Endothelial cell of umbilical vein (primary cell): ENCODE measurements around the gene MLANA. TPM values are rescaled to one million over a fixed set of nuclear protein-coding genes. Genes with fewer than 3 reads are reported as not detected.

Source experiments
- BruUV-seq: library from RNA; stranded (reverse); fragments of 400-500 nt; replicated peaks from 2 replicates; lab custom pipeline; 2021; lab: Mats Ljungman, UMichigan
- CTCF ChIA-PET: fragments of 300-600, 350-600 bp; sonication (Branson Sonifier 250); formaldehyde crosslinking; loops from one replicate; lab custom pipeline; 2021; ENCODE audit warnings: antibody characterized with exemption, inconsistent platforms; lab: Charles Lee
- POLR2A ChIA-PET: fragments of 300-600, 350-600 bp; sonication (Branson Sonifier 250); formaldehyde crosslinking; loops from one replicate; lab custom pipeline; 2021; ENCODE audit warnings: antibody characterized with exemption, inconsistent platforms; lab: Charles Lee
- DNase-seq: peaks from one replicate; pipeline ENCODE4 v3.0.0-alpha.2; 2011; ENCODE audit warnings: low read depth, low spot score
- FAIRE-seq: peaks from 2 replicates; lab custom pipeline; 2011; peaks lifted over from hg19 to GRCh38; lab: Jason Lieb, UNC
- H2AFZ ChIP-seq: 2 replicates; pipeline ENCODE4 v1.6.0; 2012; ENCODE audit warnings: low read depth, low read length, control low read depth, inconsistent platforms
- H3K27ac ChIP-seq: 2 replicates; pipeline ENCODE4 v1.5.1; 2011; ENCODE audit warnings: low read depth, mild to moderate bottlenecking, control low read depth, low read length, moderate library complexity; ENCODE audit not compliant: insufficient read depth
- H3K27me3 ChIP-seq, 2 experiments: 2 replicates each; pipeline versions ENCODE4 v1.6.0 to v1.6.1; 2011; ENCODE audit warnings: low read length in 2 of 2, mixed read lengths in 1 of 2; ENCODE audit not compliant: control insufficient read depth in 2 of 2, insufficient read depth in 2 of 2
- H3K36me3 ChIP-seq, 2 experiments: 2 replicates in 1 of 2; 3 replicates in 1 of 2; pipeline ENCODE4 v1.5.1; 2011; ENCODE audit warnings: low read length in 2 of 2, mild to moderate bottlenecking in 1 of 2, moderate library complexity in 1 of 2; ENCODE audit not compliant: control insufficient read depth in 2 of 2, insufficient read depth in 2 of 2; ENCODE audit errors: extremely low read depth in 1 of 2
- H3K4me1 ChIP-seq: 3 replicates; pipeline ENCODE4 v1.5.1; 2011; ENCODE audit warnings: mild to moderate bottlenecking, low read length; ENCODE audit not compliant: control insufficient read depth, insufficient read depth; ENCODE audit errors: extremely low read depth
- H3K4me2 ChIP-seq: 2 replicates; pipeline ENCODE4 v1.6.1; 2011; ENCODE audit warnings: low read length, control low read depth, mixed read lengths; ENCODE audit not compliant: insufficient read depth
- H3K4me3 ChIP-seq, 3 experiments: fragments of 200-600 bp in 1 of 3; sonication (generic), shearing (Covaris generic) in 1 of 3; replicated peaks in 1 of 3; 2 replicates each; pipeline ENCODE4 v1.5.1; 2011 to 2016; ENCODE audit warnings: control low read depth in 3 of 3, low read length in 3 of 3, mild to moderate bottlenecking in 2 of 3, inconsistent platforms in 1 of 3, low read depth in 1 of 3, moderate library complexity in 1 of 3; ENCODE audit not compliant: insufficient read depth in 1 of 3
- H3K79me2 ChIP-seq: 2 replicates; pipeline ENCODE4 v1.6.0; 2012; ENCODE audit warnings: low read length, inconsistent platforms; ENCODE audit not compliant: control insufficient read depth, insufficient read depth
- H3K9ac ChIP-seq: replicated peaks from 2 replicates; pipeline ENCODE3; 2011; ENCODE audit warnings: low read length, control low read depth; ENCODE audit not compliant: insufficient read depth; ENCODE audit errors: extremely low read depth
- H3K9me1 ChIP-seq: replicated peaks from 3 replicates; pipeline ENCODE4 v1.6.0; 2011; ENCODE audit warnings: mild to moderate bottlenecking, low read length; ENCODE audit not compliant: control insufficient read depth, insufficient read depth; ENCODE audit errors: extremely low read depth
- H3K9me3 ChIP-seq: replicated peaks from 2 replicates; pipeline ENCODE4 v1.5.1; 2012; ENCODE audit warnings: low read length, inconsistent platforms; ENCODE audit not compliant: control insufficient read depth, insufficient read depth
- H4K20me1 ChIP-seq: replicated peaks from 2 replicates; pipeline ENCODE3; 2011; ENCODE audit warnings: mild to moderate bottlenecking, low read length; ENCODE audit not compliant: control insufficient read depth, insufficient read depth; ENCODE audit errors: extremely low read depth
- CTCF ChIP-seq, 2 donors: IDR thresholded peaks; 1 replicate in 1 of 2; 2 replicates in 1 of 2; pipeline ENCODE4 v1.5.1; 2011; ENCODE audit warnings: low read length in 2 of 2, mild to moderate bottlenecking in 2 of 2, moderate library complexity in 2 of 2, control low read depth in 1 of 2, inconsistent platforms in 1 of 2, low read depth in 1 of 2; ENCODE audit not compliant: insufficient read depth in 1 of 2; ENCODE audit errors: extremely low read depth in 1 of 2
- EZH2 ChIP-seq: IDR thresholded peaks from 2 replicates; pipeline ENCODE4 v1.6.1; 2012; ENCODE audit warnings: borderline replicate concordance, low read depth, mild to moderate bottlenecking, moderate library complexity, low read length, inconsistent platforms; ENCODE audit not compliant: severe bottlenecking
- FOS ChIP-seq: IDR thresholded peaks from 2 replicates; pipeline ENCODE4 v1.6.1; 2011; ENCODE audit warnings: mild to moderate bottlenecking, low read length, moderate library complexity, borderline replicate concordance; ENCODE audit not compliant: insufficient read depth
- GATA2 ChIP-seq: IDR thresholded peaks from 2 replicates; pipeline ENCODE4 v1.7.0; 2011; ENCODE audit warnings: low read depth, mild to moderate bottlenecking, moderate library complexity, mixed read lengths, low read length; ENCODE audit not compliant: insufficient read length, insufficient read depth
- JUN ChIP-seq: IDR thresholded peaks from 2 replicates; pipeline ENCODE4 v1.6.1; 2011; ENCODE audit warnings: borderline replicate concordance, low read depth; ENCODE audit not compliant: insufficient read length, insufficient read depth
- MYC ChIP-seq: IDR thresholded peaks from one replicate; pipeline ENCODE4 v1.6.1; 2011; ENCODE audit warnings: mild to moderate bottlenecking, low read depth, low read length
- POLR2A ChIP-seq: IDR thresholded peaks from 2 replicates; pipeline ENCODE4 v1.6.1; 2012; ENCODE audit warnings: low read depth, mild to moderate bottlenecking, control low read depth, low read length
- POLR2AphosphoS5 ChIP-seq: IDR thresholded peaks from 2 replicates; pipeline ENCODE4 v1.6.1; 2012; ENCODE audit warnings: low read depth, mild to moderate bottlenecking, control low read depth, low read length, moderate library complexity; ENCODE audit not compliant: insufficient read depth
- dilution Hi-C: fragments of 300-500 bp; cut with MboI; formaldehyde crosslinking; loops from one replicate; pipeline ENCODE4 v1.15.0; 2019; ENCODE audit warnings: low sequenced_read_pairs; ENCODE audit not compliant: extremely low pct_ligation_motif_present
- intact Hi-C: fragments of 100-400 bp; cut with micrococcal nuclease; formaldehyde crosslinking; loops from one replicate; pipeline ENCODE4 v1.10.0; 2022
- polyA plus RNA-seq, 4 experiments: library from polyadenylated mRNA; depleted of rRNA in 3 of 4; stranded (reverse) in 3 of 4; unstranded in 1 of 4; fragments of >200 nt; gene quantifications; 2 replicates each; pipeline versions ENCODE4 v1.2.1 to v1.2.3, GENCODE V29; 2011 to 2012; ENCODE audit warnings: missing spikeins in 1 of 4
- total RNA-seq: library from RNA; stranded (reverse); gene quantifications from 2 replicates; pipeline ENCODE4 v1.2.3, GENCODE V29; 2021
- TF ChIP-seq, protein P1 (sequence below): IDR thresholded peaks from 2 replicates; pipeline ENCODE4 v1.6.1; 2011; ENCODE audit not compliant: insufficient read depth, insufficient read length

MLANA gene
- total and polyA plus RNA-seq, 2 donors (not counting 3 experiments of a cell fraction or from before 2014, with no cell fraction given), result not detected

- ChIA-PET CTCF (interaction anchor here (1.6 kb wide), 1 partner anchor 18 kb away, joined by 5 read pairs; no protein-coding TSS in a partner anchor), POLR2A (no interaction called here)
- no peaks in the 10 kb centered on the region for H3K9me1 ChIP-seq
- dilution Hi-C loops (no loop called here), intact Hi-C loops (no loop called here)
- no peak overlapping the region for H3K9ac ChIP-seq
- no peak overlapping the region for H2AFZ ChIP-seq
- FAIRE-seq, result no peak
- H3K27me3 ChIP-seq, result no peaks in the 10 kb centered on the region
- H3K9me3 ChIP-seq, result no peaks in the 10 kb centered on the region
- no peak for TF ChIP-seq POLR2AphosphoS5
- TF ChIP-seq, protein P1, sequence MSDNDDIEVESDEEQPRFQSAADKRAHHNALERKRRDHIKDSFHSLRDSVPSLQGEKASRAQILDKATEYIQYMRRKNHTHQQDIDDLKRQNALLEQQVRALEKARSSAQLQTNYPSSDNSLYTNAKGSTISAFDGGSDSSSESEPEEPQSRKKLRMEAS, result no peak
- no peak for TF ChIP-seq MYC
- no peak for TF ChIP-seq FOS
- TF ChIP-seq JUN, result no peak
- no peak for TF ChIP-seq GATA2
- no peak for TF ChIP-seq CTCF (IDR thresholded peaks at IDR 0.05; ENCODE audit: extremely low read depth in 1 of 2, insufficient read depth in 1 of 2, low read depth in 1 of 2, low read length in 2 of 2)
- TF ChIP-seq POLR2A, result no peak
- TF ChIP-seq EZH2, result no peak
- DNase-seq, result no peak
- no peaks in the 10 kb centered on the region for H4K20me1 ChIP-seq
- H3K4me2 ChIP-seq, result no peak overlapping the region
- no peaks in the 10 kb centered on the region for H3K36me3 ChIP-seq
- H3K4me1 ChIP-seq, result no peaks in the 10 kb centered on the region
- no peaks in the 10 kb centered on the region for H3K79me2 ChIP-seq
- H3K4me3 ChIP-seq, result no peak overlapping the region
- H3K27ac ChIP-seq, result no peak overlapping the region
- BruUV-seq, result no TSS peak
Measured at GRCh38 chr9:5941214-5941613, 50.5 kb downstream of the MLANA start.
